ENCODE measurements around the gene MYO18B. TPM values are rescaled to one million over a fixed set of nuclear protein-coding genes. Genes with fewer than 3 reads are reported as not detected.

The MYO18B gene
- total RNA-seq, 1 donor from 2014 or later, result 0.07 TPM

GRCh38 chr22:25969286-25969685 lies 227.3 kb downstream of the MYO18B start:
- Mint-ChIP-seq H3K36me3 (ENCODE audit: low read depth, unreplicated experiment) (no peaks in the 10 kb centered on the region), H3K9me3 (ENCODE audit: unreplicated experiment) (no peaks in the 10 kb centered on the region), H3K27ac (ENCODE audit: unreplicated experiment) (no peak overlapping the region), H3K27me3 (ENCODE audit: low read depth, unreplicated experiment) (peaks cover 4% of the 10 kb centered on the region), H3K4me3 (ENCODE audit: unreplicated experiment) (no peak overlapping the region), H3K4me1 (ENCODE audit: low read depth, unreplicated experiment) (peaks cover 2% of the 10 kb centered on the region)
- no peak overlapping the region for H2AFZ ChIP-seq (ENCODE audit: low read depth, low read length)
- H3K4me1 ChIP-seq (ENCODE audit: insufficient read depth, low read length), result no peaks in the 10 kb centered on the region
- H3K36me3 ChIP-seq (ENCODE audit: insufficient read depth, low read length), result no peaks in the 10 kb centered on the region
- FAIRE-seq (no peak), DNase-seq (ENCODE audit: low read depth) (no peak)
- H3K4me3 ChIP-seq (ENCODE audit: insufficient read depth, low read depth, low read length), result no peak overlapping the region
- no peaks in the 10 kb centered on the region for H3K79me2 ChIP-seq (ENCODE audit: insufficient read depth, low read length)
- H3K4me2 ChIP-seq (ENCODE audit: low read length), result no peak overlapping the region
- no peaks in the 10 kb centered on the region for H3K27me3 ChIP-seq (ENCODE audit: insufficient read depth, low read length)
- TF ChIP-seq CTCF (IDR thresholded peaks at IDR 0.05; ENCODE audit: insufficient read depth, low read depth, low read length) (no peak), EZH2 (IDR thresholded peaks at IDR 0.05; ENCODE audit: insufficient read depth, low read length) (no peak)
- H3K27ac ChIP-seq (ENCODE audit: low read depth, low read length), result no peak overlapping the region
- H3K9ac ChIP-seq (ENCODE audit: low read length), result no peak overlapping the region
- no peaks in the 10 kb centered on the region for H4K20me1 ChIP-seq (ENCODE audit: insufficient read depth, low read length)
- H3K9me3 ChIP-seq (ENCODE audit: insufficient read depth, low read depth, low read length), result no peaks in the 10 kb centered on the region

DNA sequence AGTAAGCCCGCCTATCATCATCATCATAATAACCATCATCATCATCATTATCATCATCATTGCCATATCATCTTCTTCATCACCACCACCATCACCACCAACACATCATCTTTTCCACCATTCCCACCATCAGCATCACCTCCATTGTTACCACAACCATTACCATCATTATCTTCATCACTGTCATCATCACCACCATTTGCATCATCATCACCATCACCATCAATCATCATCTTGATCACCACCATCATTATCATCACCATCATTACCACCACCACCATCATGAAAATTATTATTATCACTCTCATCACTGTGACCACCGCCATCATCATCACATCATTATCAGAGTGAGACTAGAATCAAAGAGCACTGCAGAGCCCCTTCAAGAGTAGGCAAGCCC lies 227.9 kb downstream of the MYO18B start:
- H3K4me2 ChIP-seq (ENCODE audit: low read length), result no peak overlapping the region
- no peaks in the 10 kb centered on the region for H3K36me3 ChIP-seq (ENCODE audit: insufficient read depth, low read length)
- H3K9ac ChIP-seq (ENCODE audit: low read length), result no peak overlapping the region
- peaks cover 2% of the 10 kb centered on the region for H3K4me1 Mint-ChIP-seq (ENCODE audit: low read depth, unreplicated experiment)
- H3K27ac ChIP-seq (ENCODE audit: low read depth, low read length), result no peak overlapping the region
- H3K4me3 Mint-ChIP-seq (ENCODE audit: unreplicated experiment), result no peak overlapping the region
- H3K27ac Mint-ChIP-seq (ENCODE audit: unreplicated experiment), result no peak overlapping the region
- H3K27me3 ChIP-seq (ENCODE audit: insufficient read depth, low read length), result no peaks in the 10 kb centered on the region
- TF ChIP-seq CTCF (IDR thresholded peaks at IDR 0.05; ENCODE audit: insufficient read depth, low read depth, low read length), result no peak
- TF ChIP-seq EZH2 (IDR thresholded peaks at IDR 0.05; ENCODE audit: insufficient read depth, low read length), result no peak
- no peaks in the 10 kb centered on the region for H3K36me3 Mint-ChIP-seq (ENCODE audit: low read depth, unreplicated experiment)
- DNase-seq (ENCODE audit: low read depth), result no peak
- no peak overlapping the region for H2AFZ ChIP-seq (ENCODE audit: low read depth, low read length)
- no peak overlapping the region for H3K4me3 ChIP-seq (ENCODE audit: insufficient read depth, low read depth, low read length)
- H3K9me3 ChIP-seq (ENCODE audit: insufficient read depth, low read depth, low read length), result no peaks in the 10 kb centered on the region
- no peak for FAIRE-seq
- no peaks in the 10 kb centered on the region for H3K79me2 ChIP-seq (ENCODE audit: insufficient read depth, low read length)
- peaks cover 6% of the 10 kb centered on the region for H3K27me3 Mint-ChIP-seq (ENCODE audit: low read depth, unreplicated experiment)
- H3K4me1 ChIP-seq (ENCODE audit: insufficient read depth, low read length), result no peaks in the 10 kb centered on the region
- no peaks in the 10 kb centered on the region for H4K20me1 ChIP-seq (ENCODE audit: insufficient read depth, low read length)
- no peaks in the 10 kb centered on the region for H3K9me3 Mint-ChIP-seq (ENCODE audit: unreplicated experiment)

DNA sequence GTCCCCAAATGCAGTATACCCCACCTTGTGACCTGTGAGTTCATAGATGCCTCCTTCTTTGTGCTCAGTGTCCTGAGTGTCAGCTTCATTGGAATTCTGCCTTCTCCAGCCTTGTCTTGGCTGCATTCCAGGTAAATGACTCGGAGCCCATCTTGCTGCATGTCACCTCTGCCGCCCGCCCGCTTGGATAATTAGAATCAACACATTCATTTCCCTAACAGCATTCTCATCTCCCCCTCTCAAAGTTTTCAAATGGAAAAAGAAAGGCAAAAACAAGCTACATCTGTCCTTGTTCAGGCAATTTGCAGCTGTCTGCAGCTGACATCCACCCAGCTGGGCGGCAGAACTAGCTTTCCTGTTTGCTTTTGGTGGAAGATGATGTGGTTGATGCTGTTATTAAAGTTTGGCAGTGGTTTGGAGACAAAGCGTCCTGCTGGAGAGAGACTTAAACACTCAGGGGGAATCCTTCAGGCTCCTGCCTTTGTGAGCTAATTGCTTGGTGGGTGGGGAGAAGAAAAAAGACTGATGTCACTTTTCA lies 228.5 kb downstream of the MYO18B start:
- Mint-ChIP-seq H3K27me3 (ENCODE audit: low read depth, unreplicated experiment) (peaks cover 6% of the 10 kb centered on the region), H3K27ac (ENCODE audit: unreplicated experiment) (no peak overlapping the region), H3K4me3 (ENCODE audit: unreplicated experiment) (no peak overlapping the region), H3K9me3 (ENCODE audit: unreplicated experiment) (no peaks in the 10 kb centered on the region), H3K4me1 (ENCODE audit: low read depth, unreplicated experiment) (peaks cover 2% of the 10 kb centered on the region), H3K36me3 (ENCODE audit: low read depth, unreplicated experiment) (no peaks in the 10 kb centered on the region)
- TF ChIP-seq CTCF (IDR thresholded peaks at IDR 0.05; ENCODE audit: insufficient read depth, low read depth, low read length), result no peak
- TF ChIP-seq EZH2 (IDR thresholded peaks at IDR 0.05; ENCODE audit: insufficient read depth, low read length), result no peak
- Histone ChIP-seq H3K4me1 (ENCODE audit: insufficient read depth, low read length) (no peaks in the 10 kb centered on the region), H2AFZ (ENCODE audit: low read depth, low read length) (no peak overlapping the region), H3K9ac (ENCODE audit: low read length) (no peak overlapping the region), H3K27ac (ENCODE audit: low read depth, low read length) (no peak overlapping the region), H3K9me3 (ENCODE audit: insufficient read depth, low read depth, low read length) (no peaks in the 10 kb centered on the region), H3K4me3 (ENCODE audit: insufficient read depth, low read depth, low read length) (no peak overlapping the region), H3K79me2 (ENCODE audit: insufficient read depth, low read length) (no peaks in the 10 kb centered on the region), H3K27me3 (ENCODE audit: insufficient read depth, low read length) (no peaks in the 10 kb centered on the region), H3K36me3 (ENCODE audit: insufficient read depth, low read length) (no peaks in the 10 kb centered on the region), H4K20me1 (ENCODE audit: insufficient read depth, low read length) (no peaks in the 10 kb centered on the region), H3K4me2 (ENCODE audit: low read length) (no peak overlapping the region)
- no peak for DNase-seq (ENCODE audit: low read depth)
- no peak for FAIRE-seq

Measured in astrocyte (in vitro differentiated cells and primary cell).